NOMO-1 treated with dmso at 0.1 percent for 144 hours (cell line): ENCODE results near the gene PLS3.
"Not testable (repeated sequence)": the region's sequence is repeated elsewhere in the genome, so short reads cannot be mapped to it uniquely, and the experiment has no call there.

Experiments used
- DNase-seq: peaks from one replicate; lab custom pipeline; 2025; ENCODE audit not compliant: unreplicated experiment; lab: John Stamatoyannopoulos, UW

Gene PLS3, protein sequence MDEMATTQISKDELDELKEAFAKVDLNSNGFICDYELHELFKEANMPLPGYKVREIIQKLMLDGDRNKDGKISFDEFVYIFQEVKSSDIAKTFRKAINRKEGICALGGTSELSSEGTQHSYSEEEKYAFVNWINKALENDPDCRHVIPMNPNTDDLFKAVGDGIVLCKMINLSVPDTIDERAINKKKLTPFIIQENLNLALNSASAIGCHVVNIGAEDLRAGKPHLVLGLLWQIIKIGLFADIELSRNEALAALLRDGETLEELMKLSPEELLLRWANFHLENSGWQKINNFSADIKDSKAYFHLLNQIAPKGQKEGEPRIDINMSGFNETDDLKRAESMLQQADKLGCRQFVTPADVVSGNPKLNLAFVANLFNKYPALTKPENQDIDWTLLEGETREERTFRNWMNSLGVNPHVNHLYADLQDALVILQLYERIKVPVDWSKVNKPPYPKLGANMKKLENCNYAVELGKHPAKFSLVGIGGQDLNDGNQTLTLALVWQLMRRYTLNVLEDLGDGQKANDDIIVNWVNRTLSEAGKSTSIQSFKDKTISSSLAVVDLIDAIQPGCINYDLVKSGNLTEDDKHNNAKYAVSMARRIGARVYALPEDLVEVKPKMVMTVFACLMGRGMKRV

DNA sequence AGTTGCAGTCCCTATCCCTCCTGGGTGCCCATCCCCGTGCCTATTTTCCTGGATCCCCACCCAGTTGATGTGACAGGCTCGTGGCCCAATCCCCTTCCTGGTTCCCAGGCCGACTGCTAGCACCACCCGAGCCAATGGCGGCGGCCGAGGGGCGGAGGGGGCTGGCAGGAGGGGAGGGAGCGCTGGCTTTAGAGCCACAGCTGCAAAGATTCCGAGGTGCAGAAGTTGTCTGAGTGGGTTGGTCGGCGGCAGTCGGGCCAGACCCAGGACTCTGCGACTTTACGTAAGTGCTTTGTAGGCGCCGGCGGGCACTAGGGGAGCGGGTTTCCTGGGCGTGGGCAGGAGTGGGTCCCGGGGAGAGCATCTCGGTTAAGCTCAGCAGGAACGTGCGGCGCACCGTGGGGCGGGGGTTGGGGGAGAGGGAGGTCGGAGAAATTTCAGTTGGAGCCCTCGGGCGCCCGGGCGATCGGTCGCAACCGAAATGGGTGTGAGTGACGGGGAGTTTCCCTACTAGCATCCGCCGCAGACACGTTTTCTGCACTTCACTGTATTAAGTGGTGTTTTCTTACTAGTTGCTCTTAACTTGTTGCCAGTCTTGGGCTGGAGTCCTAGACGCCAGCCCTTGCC lies at the start of gene PLS3:
TSS of gene PLS3 (plus strand) at position 197 of the 627 bp plus-strand sequence. CDS start 49,077 bp downstream, outside the sequence.
- DNase-seq, result no peak

DNA sequence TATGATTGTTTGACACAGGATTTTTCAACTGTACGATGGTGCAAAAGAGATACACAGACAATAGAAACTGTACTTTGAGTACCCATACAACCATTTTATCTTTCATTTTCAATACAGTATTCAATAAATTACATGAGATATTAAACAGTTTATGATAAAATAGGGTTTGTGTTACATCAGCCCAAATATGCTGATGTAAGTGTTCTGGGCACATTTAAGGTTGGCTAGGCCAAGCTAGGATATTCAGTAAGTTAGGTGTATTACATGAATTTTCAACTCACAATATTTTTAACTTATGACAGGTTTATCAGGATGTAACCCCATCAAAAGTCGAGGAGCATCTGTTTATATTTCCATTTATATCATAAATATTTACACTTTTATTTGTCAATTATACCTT lies 42.9 kb upstream of the PLS3 start:
- DNase-seq, result no peak

DNA sequence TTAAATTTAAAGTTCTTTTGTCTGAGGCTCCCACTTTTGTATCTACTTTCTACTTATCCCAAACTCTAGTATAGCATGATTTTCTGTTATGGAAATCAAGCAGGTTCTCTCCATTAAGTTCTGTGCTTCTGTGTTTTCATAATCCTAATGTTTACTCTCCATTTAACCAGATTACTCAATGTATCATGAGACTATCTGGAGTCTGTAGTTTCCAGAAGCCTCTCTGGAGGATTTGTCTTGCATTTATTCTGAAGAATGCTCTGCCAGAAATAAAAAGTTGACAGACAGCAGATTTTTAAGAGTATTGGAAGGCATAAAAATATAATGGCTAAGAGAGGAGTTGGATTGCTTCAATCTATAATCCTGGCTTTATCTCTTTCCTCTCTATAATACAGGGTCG lies 39.2 kb upstream of the PLS3 start:
- no peak for DNase-seq

DNA sequence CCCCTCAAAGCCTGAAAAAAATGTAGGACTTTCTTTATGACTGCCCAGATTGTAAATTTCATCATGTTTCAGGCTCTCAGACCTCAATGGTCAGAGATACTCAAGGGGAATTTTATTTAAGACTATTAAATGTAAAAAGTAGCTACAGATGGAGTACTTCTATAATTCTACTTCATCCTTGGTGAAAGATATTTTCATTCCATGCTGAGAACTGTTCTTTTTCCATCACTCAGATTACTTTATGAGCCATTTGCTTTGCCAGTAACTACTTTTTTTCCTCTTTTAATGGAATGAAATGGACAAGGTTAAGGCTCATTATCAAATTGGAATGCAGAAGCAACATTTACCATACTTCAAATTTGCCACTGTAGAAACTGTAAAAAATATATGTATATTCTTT lies 38.0 kb upstream of the PLS3 start:
- no peak for DNase-seq

DNA sequence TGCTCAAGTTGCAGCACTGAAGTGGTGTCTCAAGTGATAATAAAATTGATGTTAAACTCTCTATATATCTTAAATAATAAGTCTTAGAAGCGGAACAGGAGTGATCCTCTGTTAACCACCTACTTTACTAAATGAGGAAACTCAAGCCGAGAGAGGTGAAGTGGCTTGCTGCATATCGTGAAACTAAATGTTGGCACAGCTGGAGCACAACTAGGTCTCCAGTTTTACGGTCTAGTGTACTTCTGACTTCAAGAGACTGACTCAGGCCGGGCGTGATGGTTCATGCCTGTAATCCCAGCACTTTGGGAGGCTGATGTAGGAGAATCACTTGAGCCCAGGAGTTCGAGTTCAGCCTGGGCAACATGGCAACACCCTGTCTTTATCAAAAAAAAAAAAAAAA lies 35.5 kb upstream of the PLS3 start:
- no peak for DNase-seq

DNA sequence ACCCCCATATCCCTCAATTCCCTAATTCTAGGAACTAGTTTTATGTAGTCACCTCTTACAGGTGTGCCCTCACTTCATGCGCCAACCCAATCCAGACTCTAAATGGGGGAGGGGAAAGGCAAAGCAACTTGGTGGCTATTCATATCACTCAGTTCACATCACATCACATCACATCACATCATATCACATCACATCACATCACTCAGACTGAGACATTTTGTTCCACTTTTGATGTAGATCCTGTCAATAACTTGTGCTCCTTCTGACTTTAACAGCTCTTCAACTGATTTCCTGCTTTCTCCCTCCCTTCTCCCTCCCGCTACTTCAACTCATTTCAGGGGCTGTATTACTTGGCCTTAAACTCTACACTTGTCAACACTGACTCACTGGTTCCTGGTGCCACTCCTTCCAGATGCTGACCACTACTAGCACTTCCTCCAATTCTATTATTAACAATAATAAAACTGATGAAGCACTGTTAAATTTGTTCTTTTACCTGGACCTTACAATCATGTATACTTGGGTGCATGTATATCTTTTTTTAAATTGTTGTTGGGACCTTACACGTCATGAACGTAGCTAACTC lies 29.1 kb upstream of the PLS3 start:
- DNase-seq, result no peak

DNA sequence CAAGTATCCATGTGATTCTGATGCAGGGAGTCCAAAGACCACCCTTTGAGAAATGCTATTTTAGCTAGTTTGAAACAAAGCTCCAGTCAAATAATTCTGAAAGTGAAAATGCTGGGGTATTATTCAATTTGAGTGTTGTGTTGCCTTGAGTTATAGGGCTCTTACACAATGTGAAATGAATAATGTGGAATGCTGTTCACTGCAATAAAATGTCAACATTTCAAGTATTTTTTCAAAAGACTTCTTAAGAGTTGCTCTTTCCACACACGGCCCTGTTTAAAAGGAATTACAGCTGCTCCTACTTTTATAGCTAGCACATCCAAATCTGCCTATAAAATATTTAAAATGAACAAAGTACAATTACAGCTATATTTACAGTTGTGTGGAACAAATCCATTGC lies 27.5 kb upstream of the PLS3 start:
- DNase-seq, result no peak

DNA sequence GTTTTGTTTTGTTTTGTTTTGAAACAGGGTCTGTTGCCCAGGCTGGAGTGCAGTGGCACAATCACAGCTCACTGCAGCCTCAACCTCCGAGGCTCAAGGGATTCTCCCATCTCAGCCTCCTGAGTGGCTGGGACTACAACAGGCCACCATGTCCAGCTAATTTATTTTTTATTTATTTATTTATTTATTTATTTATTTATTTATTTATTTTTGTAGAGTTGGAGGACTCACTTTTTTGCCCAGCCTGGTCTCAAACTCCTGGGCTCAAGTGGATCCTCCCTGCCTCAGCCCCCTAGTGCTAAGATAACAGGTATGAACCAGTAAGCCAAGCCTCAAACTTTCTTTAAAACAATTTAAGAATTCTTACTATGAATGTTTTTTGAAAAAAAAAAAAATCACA lies 26.6 kb upstream of the PLS3 start:
- DNase-seq, result no peak

DNA sequence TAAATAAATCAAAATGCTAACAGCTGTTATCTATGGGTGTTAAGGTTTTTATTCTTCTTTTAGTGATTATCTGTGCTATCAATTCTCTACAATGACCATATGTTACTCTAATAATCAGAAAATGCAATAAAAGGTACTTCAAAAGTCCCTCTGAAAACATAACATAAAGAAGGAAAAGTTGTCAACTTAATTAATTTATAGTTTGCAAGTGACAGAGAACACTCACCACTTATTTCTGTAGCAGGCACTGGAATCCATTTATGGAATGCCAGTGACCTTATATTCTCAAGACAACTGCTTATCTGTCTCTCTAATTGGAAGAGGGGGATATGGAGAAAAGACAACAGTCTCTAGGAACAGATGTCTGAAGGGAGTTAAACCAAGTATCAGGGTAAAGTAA lies 25.6 kb upstream of the PLS3 start:
- DNase-seq, result no peak

DNA sequence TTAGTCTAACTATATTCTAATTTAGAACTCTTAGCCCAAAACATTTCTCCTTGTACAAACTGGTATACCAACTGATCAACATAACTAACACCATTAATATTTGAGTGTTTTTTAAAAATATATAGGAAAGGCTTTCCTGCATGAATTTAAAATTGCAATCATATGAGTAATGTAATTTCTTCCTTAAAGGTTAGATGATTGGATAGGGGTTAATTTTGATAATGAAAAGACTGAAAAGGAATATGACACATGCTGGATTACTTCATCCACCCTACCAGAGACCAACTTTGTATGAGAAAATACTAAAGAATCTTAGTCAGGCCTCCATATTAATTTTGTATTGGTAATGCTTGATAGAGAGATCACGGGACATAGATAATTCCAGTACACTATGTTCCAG lies 25.1 kb upstream of the PLS3 start:
- no peak for DNase-seq

DNA sequence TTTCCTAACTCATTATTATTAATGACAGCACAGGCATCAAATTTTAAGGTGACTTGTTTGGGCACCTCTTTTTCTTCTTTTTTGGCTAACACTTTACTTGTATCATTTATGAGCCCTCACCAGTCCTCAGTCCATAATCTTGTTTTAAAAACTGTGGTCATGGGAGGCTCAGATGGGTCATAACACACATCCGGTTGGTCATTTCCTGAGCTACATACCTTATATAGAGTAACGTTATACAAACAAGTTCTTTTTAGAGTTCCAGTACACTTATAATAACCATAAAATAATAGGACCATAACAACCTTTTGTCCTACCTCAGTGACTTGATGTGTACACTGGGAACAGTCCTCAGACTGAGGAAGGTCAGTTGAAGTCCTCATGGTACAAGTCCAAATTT lies 21.1 kb upstream of the PLS3 start:
- DNase-seq, result no peak

DNA sequence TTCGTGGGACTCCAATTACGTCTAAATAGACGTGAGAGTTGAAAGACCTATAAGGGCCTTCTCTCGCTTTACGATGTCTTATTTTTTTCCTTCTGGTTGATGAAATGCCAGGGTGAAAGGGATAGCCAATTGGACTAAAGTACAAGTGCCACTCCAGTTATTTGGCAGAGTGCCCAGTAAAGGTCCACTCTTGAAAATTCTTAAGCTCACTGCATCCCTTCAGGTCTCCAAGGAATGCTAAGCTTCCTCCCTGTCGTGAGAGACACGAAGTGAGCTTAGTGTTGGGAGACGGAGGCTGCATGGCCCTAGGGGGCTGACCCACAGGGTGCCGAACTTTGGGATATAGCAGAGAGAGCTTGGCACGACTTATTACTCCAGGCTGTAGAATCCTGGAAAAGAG lies 19.9 kb upstream of the PLS3 start:
- not testable (repeated sequence) for DNase-seq

DNA sequence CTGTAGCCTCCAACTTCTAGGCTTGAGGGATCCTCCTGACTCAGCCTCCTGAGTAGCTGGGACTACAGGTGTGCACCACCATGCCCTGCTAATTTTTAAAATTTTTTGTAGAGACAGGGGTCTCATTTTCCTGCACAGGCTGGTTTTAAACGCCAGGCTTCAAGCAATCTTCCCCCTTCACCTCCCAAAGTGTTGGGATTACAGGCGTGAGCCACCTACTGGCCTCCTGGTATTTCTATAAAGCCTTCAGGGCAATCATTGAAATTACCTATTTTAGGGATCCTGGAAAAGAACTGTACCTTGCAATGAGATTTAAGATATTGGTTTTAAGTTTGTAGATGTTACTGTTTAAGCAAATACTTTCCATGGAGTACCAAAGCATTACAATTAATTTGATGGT lies 13.5 kb upstream of the PLS3 start:
- DNase-seq, result no peak

DNA sequence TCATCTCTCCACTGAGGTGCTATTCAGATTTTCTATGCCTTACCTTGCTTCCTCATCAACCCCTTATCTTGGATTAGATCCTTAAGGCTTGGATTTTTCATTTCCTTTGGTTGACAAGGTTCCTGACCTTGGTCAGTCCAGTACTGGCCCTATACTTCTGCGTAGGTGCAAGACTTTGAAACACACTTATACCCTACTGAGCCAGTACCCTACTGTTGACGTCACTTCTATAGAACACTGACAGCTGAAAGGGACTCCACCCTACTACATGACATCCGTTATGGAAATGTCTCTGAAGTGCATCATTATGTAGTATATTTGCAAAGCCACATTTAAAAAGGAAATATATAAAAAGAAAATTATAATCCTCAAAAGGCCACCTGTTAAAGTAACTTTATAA lies 12.0 kb upstream of the PLS3 start:
- DNase-seq, result no peak

DNA sequence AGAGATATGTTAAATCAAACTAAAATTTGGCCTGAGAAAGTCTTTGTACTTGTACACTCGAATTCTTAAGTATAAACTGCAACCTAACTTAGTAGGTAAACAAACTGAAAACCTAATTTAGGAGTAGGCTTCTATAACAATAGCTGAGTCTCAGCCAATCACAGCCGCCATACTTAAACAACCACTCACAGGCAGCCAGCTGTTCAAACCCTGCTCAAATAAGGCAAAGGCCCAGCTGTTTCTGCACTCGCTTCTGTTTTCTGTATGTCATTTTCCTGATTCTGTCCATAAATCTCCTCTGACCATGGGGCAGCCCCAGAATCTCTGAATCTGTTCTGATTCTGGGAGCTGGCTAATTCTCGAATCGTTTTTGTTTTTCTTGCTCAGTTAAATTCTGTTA lies 7.8 kb upstream of the PLS3 start:
- DNase-seq, result no peak

DNA sequence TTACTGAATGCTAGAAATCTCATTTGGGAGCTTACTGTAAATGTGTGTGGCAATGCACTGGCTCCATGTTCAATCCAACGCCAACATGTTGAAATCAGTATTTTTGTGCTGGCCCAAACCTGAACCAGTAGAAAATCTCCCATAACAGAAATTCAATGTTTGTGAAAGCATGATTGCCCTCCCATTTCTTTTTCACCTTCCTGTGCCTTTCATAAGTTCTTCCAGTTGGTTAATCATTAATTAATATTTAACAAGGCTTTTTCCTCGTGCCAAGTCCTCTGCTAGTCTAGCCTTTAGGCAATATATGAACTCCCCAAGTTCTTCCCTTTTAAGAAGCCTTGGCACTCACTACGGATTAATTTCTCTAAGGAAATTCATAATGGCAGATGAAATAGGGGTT lies 1.3 kb upstream of the PLS3 start:
- DNase-seq, result no peak

DNA sequence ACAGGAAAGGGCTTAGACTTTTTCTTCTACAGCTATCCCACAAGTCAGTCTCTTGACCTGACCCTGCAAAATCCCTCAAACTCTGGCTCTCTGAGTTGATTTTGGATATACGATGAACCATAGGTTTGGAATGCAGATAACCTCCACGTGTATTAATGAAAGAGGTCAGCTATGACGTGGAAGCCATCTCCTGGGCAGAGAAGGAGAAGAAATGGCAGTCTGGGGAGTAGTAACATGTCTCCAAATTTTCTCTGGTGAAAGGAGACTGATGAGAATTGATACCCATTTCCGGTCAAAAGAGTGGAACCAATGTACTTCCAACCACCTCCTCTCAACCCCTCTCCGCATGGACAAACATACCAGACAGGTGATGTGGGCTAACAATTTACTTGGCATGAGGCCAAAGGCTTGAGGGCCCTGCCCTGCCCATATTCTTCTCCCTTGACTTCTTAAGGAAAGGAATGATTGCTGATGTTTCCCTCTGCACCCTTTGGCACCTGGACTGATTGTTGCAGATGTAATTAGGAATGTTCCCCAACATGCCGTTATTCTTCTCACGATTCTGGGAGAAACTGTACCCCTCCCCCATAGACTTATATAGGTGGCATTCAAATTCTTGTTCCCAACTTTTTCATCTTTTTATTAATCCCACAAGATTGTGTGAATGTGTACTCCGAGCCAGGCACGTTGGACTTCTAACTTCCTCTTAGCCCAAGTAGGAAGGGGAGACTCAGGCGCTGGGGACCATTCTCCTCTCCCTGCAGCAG lies 580 bp upstream of the PLS3 start:
- no peak for DNase-seq

DNA sequence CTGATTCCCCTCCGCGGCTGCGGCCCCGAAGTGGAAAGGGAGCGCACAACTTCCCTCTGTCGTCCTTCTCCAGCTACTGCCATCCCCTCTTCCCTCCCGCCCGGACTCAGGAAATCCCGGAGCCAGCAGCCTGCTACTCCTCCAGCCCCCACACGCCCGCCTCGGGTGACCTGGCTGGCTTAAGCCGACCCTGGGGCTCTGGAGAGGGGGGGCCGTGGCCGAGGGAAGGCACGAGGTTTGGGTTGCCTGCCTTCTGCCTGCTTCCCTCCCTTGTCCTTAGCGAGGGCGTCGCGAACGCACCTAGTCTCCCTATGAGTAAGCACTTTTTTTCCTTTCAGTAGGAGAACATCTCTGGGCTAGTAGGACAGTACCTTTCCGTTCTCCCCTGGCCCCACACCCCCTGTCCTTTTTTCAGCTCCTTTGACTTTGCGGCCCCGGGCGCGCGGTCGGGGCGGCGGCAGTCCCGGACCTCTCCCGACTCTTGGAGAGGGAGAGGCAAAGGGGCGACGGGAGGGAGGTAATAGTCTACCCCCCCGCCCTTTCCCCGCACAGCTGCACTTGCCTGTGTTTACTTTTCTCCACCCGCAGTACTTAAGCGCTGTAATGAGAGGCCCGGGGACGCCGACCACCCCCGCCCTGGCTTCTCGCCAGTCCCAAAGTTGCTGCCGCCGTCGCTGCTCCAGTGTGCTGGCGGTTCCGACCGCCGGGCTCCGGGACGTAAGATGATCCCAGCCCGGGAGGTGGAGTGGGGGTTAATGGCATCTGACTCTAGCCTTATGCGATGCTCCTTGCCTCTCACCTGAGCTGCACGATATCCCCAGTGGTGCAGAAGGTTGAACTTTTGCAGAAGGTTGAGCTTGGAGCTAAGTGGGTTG lies 868 bp downstream of the PLS3 start:
- no peak for DNase-seq

DNA sequence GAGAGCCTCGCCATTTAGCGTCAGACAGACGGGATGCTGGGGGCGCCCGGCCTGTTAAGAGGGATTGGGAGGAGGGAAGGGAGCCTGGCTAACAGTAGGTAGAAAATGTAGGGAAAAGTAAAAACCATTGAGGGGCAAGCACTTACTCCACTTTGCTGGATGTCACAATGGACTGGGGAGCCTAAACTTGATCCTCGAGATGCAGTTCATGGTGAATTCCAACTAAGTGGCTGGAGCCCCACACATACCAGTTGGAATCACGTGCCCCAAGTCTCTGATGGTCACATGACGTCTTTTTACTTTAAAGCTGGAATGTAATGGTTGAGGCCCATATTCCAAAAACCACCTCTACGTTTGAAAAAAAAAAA lies 1.5 kb downstream of the PLS3 start:
- no peak for DNase-seq

DNA sequence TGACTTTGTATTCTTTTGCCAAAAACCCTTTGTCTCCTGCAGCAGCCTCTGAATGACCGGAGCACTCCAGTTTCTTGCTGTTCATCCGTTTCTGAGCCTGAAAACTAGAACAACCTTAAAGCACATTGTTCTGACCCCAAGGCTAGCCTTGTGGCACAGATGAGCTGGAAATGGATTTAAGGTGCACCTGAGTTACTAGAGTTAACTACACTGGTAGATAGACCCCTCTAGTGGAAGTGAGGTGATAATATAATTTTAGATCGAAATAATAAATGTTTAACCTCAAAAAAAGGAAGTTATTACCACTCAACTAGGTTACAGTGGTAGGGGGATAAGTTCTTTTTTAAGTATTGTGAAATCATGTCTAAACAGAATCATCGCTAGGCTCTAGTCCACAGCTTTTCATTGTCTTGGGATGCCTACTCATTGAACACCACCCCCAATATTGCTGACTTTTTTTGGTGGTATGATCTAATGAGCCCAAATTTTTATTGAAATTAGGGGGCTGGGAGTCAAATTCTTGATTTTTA lies 2.7 kb downstream of the PLS3 start:
- no peak for DNase-seq
